ENCODE results near the gene FGF12. TPM values are rescaled to one million over a fixed set of nuclear protein-coding genes. Genes with fewer than 3 reads are reported as not detected.

The FGF12 gene
- total and polyA plus RNA-seq, 2 experiments from 2014 or later: 6.0 to 14.3 TPM

GRCh38 chr3:192366916-192367315, 360.4 kb downstream of the FGF12 start:
- no peaks in the 10 kb centered on the region for H3K79me2 ChIP-seq (replicated peaks; ENCODE audit: insufficient read depth)
- TF ChIP-seq, protein P1, sequence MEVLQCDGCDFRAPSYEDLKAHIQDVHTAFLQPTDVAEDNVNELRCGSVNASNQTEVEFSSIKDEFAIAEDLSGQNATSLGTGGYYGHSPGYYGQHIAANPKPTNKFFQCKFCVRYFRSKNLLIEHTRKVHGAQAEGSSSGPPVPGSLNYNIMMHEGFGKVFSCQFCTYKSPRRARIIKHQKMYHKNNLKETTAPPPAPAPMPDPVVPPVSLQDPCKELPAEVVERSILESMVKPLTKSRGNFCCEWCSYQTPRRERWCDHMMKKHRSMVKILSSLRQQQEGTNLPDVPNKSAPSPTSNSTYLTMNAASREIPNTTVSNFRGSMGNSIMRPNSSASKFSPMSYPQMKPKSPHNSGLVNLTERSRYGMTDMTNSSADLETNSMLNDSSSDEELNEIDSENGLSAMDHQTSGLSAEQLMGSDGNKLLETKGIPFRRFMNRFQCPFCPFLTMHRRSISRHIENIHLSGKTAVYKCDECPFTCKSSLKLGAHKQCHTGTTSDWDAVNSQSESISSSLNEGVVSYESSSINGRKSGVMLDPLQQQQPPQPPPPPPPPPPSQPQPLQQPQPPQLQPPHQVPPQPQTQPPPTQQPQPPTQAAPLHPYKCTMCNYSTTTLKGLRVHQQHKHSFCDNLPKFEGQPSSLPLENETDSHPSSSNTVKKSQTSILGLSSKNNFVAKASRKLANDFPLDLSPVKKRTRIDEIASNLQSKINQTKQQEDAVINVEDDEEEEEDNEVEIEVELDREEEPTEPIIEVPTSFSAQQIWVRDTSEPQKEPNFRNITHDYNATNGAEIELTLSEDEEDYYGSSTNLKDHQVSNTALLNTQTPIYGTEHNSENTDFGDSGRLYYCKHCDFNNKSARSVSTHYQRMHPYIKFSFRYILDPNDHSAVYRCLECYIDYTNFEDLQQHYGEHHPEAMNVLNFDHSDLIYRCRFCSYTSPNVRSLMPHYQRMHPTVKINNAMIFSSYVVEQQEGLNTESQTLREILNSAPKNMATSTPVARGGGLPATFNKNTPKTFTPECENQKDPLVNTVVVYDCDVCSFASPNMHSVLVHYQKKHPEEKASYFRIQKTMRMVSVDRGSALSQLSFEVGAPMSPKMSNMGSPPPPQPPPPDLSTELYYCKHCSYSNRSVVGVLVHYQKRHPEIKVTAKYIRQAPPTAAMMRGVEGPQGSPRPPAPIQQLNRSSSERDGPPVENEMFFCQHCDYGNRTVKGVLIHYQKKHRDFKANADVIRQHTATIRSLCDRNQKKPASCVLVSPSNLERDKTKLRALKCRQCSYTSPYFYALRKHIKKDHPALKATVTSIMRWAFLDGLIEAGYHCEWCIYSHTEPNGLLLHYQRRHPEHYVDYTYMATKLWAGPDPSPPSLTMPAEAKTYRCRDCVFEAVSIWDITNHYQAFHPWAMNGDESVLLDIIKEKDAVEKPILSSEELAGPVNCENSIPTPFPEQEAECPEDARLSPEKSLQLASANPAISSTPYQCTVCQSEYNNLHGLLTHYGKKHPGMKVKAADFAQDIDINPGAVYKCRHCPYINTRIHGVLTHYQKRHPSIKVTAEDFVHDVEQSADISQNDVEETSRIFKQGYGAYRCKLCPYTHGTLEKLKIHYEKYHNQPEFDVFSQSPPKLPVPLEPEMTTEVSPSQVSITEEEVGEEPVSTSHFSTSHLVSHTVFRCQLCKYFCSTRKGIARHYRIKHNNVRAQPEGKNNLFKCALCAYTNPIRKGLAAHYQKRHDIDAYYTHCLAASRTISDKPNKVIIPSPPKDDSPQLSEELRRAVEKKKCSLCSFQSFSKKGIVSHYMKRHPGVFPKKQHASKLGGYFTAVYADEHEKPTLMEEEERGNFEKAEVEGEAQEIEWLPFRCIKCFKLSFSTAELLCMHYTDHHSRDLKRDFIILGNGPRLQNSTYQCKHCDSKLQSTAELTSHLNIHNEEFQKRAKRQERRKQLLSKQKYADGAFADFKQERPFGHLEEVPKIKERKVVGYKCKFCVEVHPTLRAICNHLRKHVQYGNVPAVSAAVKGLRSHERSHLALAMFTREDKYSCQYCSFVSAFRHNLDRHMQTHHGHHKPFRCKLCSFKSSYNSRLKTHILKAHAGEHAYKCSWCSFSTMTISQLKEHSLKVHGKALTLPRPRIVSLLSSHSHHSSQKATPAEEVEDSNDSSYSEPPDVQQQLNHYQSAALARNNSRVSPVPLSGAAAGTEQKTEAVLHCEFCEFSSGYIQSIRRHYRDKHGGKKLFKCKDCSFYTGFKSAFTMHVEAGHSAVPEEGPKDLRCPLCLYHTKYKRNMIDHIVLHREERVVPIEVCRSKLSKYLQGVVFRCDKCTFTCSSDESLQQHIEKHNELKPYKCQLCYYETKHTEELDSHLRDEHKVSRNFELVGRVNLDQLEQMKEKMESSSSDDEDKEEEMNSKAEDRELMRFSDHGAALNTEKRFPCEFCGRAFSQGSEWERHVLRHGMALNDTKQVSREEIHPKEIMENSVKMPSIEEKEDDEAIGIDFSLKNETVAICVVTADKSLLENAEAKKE (CRISPR knock-in tag; IDR thresholded peaks at IDR 0.05): no peak
- TF ChIP-seq, protein P2, sequence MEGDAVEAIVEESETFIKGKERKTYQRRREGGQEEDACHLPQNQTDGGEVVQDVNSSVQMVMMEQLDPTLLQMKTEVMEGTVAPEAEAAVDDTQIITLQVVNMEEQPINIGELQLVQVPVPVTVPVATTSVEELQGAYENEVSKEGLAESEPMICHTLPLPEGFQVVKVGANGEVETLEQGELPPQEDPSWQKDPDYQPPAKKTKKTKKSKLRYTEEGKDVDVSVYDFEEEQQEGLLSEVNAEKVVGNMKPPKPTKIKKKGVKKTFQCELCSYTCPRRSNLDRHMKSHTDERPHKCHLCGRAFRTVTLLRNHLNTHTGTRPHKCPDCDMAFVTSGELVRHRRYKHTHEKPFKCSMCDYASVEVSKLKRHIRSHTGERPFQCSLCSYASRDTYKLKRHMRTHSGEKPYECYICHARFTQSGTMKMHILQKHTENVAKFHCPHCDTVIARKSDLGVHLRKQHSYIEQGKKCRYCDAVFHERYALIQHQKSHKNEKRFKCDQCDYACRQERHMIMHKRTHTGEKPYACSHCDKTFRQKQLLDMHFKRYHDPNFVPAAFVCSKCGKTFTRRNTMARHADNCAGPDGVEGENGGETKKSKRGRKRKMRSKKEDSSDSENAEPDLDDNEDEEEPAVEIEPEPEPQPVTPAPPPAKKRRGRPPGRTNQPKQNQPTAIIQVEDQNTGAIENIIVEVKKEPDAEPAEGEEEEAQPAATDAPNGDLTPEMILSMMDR (conservative IDR thresholded peaks at IDR 0.05; ENCODE audit: low read depth in 2 of 2): no peak
- TF ChIP-seq CREB1 (CRISPR knock-in tag; IDR thresholded peaks at IDR 0.05; ENCODE audit: low read depth): no peak
- no peak for TF ChIP-seq ZNF114 (CRISPR knock-in tag; IDR thresholded peaks at IDR 0.05)
- TF ChIP-seq EZH2 (IDR thresholded peaks at IDR 0.05; ENCODE audit: low read depth, unreplicated experiment): no peak
- TF ChIP-seq JUNB (IDR thresholded peaks at IDR 0.05; ENCODE audit: unreplicated experiment): no peak
- no peak for TF ChIP-seq POLR2AphosphoS5 (IDR thresholded peaks at IDR 0.05; ENCODE audit: low read depth)
- no peak for TF ChIP-seq STAT1 (IDR thresholded peaks at IDR 0.05; ENCODE audit: unreplicated experiment)
- H3K27me3 Mint-ChIP-seq (ENCODE audit: insufficient read depth, low read depth, poor library complexity): peaks cover 3% of the 10 kb centered on the region
- no peaks in the 10 kb centered on the region for H3K36me3 ChIP-seq (ENCODE audit: insufficient read depth)
- no peaks in the 10 kb centered on the region for H3K9me2 ChIP-seq (ENCODE audit: insufficient read depth)
- no peak overlapping the region for H3K4me3 Mint-ChIP-seq
- DNase-seq (ENCODE audit: low spot score): no peak
- H3K4me1 Mint-ChIP-seq: peaks cover 45% of the 10 kb centered on the region
- H3K4me2 ChIP-seq: no peak overlapping the region
- no peaks in the 10 kb centered on the region for H3F3A ChIP-seq (replicated peaks; ENCODE audit: low read depth)
- no peaks in the 10 kb centered on the region for H3K27me3 ChIP-seq (ENCODE audit: insufficient read depth)
- no peaks in the 10 kb centered on the region for H3K9me3 Mint-ChIP-seq
- H3K36me3 Mint-ChIP-seq (ENCODE audit: low read depth): no peaks in the 10 kb centered on the region
- no peak overlapping the region for H3K27ac Mint-ChIP-seq
- no peak for ATAC-seq
- H3K4me1 ChIP-seq (ENCODE audit: insufficient read depth): peaks cover 14% of the 10 kb centered on the region; the same call in 1 of the 2 replicates
- no peak overlapping the region for H3K4me3 ChIP-seq
- no peaks in the 10 kb centered on the region for H4K20me1 ChIP-seq (replicated peaks; ENCODE audit: insufficient read depth)
- H3K27ac ChIP-seq (ENCODE audit: low read depth): no peak overlapping the region
- H2AFZ ChIP-seq: no peak overlapping the region
